Measurements from ENCODE around the gene DOC2B. TPM values are rescaled to one million over a fixed set of nuclear protein-coding genes. Genes with fewer than 3 reads are reported as not detected.

Gene DOC2B
- total and polyA plus RNA-seq, 2 of the 8 experiments (the other 6 are each of a cell fraction or from before 2014, with no cell fraction given), result 1.3 to 3.3 TPM

DNA sequence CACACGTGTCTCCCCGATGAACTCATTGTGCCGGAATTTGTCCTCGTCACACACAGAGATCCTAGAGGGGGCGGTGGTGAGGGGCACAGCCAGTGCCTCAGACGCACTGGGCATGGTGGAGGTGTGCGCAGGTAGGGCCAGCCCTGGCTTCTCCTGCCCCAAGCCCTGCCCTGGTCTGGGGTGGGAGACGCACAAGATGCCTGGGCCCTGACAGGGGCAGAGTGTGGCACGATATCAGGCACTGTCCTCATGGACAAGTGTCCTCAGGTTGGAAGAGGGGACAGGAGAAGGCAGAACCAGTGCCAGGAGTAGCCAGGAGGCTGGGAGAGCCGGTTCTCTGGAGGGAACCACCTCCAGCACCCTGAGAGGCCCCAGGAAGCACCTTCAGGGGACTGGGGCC is 20.0 kb downstream of the DOC2B start (continued):
- TF ChIP-seq RBBP5 (IDR thresholded peaks at IDR 0.05; ENCODE audit: borderline replicate concordance, low read depth, low read length) (no peak), TEAD4 (IDR thresholded peaks at IDR 0.05; ENCODE audit: low read depth, low read length) (no peak)

Data from H1 (cell line).